ENCODE data around the gene DYNC2H1. TPM values are rescaled to one million over a fixed set of nuclear protein-coding genes. Genes with fewer than 3 reads are reported as not detected.
A peak's percentile ranks its signal among the peaks of the same experiment; 100 is the strongest.

The DYNC2H1 gene
- polyA plus RNA-seq, 4 donors, result 28.9 to 45.7 (median 39.7) TPM

- no peak for DNase-seq (ENCODE audit: low read depth in 4 of 4, low spot score in 3 of 4)
These were observed 339.7 kb downstream of the DYNC2H1 start for GRCh38 chr11:103448966-103449365.

DNA sequence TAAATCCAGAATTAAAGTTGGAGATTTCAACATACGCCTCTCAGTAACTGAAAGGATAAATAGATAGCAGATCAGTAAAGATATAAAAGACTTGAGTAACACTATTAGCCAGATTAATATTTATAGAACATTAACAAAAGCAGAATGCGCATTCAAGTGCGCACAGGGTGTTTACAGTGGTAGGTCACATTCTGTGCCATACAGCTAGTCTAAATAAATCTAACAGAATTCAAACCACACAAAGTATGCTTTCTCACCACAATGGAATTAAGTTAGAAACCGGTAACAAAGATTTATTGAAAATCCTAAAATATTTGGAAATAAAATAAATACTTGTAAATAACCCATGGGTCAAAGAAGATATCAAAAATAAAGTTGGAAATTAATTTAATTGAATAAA lies 341.0 kb downstream of the DYNC2H1 start:
- DNase-seq (ENCODE audit: low read depth in 4 of 4, low spot score in 3 of 4), result no peak

GRCh38 chr11:103453126-103453525 lies 343.9 kb downstream of the DYNC2H1 start:
- DNase-seq (ENCODE audit: low read depth in 4 of 4, low spot score in 3 of 4), result no peak

- DNase-seq (ENCODE audit: low read depth in 4 of 4, low spot score in 3 of 4), result no peak
These were observed 344.9 kb downstream of the DYNC2H1 start for GRCh38 chr11:103453915-103454709.

DNA sequence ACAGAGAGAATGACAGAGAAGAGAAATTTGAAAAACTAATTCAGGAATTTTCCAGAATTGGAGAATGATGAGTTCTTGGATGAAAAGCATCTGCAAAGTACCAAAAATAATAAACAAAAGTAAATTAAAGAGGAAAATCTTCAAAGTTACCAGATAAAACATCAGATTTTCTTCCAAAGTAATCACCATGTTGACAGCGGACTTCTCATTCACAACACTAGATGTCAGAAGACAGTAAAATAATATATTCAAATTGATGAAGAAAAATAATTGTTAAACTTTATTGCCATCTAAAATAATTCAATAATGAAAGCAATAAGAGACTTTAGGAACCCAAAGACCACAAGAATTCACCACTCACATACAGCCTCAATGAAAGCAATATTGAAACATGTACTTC lies 355.2 kb downstream of the DYNC2H1 start:
- DNase-seq (ENCODE audit: low read depth in 4 of 4, low spot score in 3 of 4), result no peak

DNA sequence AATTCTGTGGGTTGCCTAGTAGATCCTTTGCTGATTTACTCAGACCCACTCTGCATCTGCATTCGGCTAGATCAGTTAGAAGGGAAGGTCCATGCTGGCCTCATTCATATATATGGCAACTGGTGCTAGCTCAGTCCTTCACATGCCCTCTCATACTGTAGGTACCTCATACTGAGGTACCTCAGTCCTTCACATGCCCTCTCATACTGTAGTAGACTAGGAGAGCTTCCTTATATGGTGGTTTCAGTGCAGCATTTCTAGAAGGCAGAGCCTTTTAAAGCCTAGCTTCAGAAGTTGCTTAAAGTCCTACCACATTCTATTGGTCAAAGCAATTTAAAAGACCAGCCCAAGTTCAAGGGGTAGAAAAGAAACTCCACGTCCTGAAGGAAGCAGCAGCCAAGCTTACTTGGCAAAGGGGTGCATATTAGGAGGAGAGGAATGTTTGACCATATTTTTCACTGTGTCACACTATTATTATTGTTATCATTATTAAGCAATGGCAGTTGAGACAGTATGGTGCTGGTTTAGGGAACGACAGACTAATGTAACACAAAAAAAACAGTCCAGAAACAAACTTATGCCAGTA lies 356.4 kb downstream of the DYNC2H1 start:
- DNase-seq (ENCODE audit: low read depth in 4 of 4, low spot score in 3 of 4), result no peak

DNA sequence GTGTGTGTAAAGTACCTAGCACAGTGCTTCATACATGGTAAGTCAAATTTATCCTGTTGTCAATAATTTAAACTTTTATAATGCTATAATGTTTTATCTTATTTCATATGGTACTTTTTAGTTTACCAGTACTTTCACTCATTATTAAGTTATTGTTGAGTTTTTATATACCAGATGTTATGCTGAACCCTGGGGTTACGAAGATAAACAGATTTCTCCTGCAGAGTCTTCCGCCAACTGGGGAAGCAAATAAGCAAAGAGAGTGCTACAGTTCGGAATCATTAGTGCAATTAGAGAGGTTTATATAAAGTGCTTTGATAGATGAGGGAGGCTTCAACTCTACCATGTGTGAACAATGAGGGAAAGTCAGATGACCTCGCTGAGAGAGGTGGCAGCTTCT lies 362.3 kb downstream of the DYNC2H1 start:
- DNase-seq (ENCODE audit: low read depth in 4 of 4, low spot score in 3 of 4), result no peak

DNA sequence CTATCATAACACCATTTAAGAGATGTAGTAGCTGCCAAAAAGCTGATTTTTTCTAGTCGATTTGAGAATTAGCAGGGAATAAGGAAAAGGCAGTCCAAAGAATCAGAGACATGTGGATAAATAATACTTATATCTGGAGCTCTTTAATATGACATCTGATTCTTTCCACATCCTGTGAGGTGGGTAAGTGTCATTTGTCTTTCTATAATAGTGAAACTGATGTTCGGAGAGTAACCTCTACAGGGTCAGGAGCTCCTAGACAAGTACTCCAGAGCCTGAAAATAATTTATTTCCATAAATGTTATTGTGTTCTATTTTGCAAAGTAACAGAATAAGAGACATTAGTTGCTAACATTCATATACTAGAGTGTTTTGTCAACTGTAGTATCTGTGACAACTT lies 367.6 kb downstream of the DYNC2H1 start:
- DNase-seq (ENCODE audit: low read depth in 4 of 4, low spot score in 3 of 4), result no peak

- peak in 2 of 4 donors; percentile 1 to 17 for DNase-seq (ENCODE audit: low read depth in 4 of 4, low spot score in 3 of 4)
These were observed 371.2 kb downstream of the DYNC2H1 start for GRCh38 chr11:103480421-103480820.

DNA sequence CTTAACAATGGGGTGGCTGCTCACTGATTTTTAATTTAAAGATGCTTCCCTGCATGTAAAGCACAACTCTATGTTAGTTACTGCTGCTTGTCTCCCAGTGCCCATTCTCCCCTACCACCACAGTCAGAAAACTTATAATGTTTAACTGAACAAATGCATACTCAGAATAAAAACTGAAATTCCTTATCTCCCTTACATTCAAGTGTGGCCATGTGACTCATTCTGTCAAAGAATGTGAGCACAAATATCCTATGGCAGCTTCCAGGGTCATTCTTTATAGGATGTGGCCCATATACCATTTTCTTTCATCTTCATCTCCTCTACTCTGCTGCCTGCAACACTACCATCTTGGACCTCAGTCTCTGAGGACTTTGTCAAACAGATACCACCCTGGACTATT lies 374.8 kb downstream of the DYNC2H1 start:
- no peak for DNase-seq (ENCODE audit: low read depth in 4 of 4, low spot score in 3 of 4)

DNA sequence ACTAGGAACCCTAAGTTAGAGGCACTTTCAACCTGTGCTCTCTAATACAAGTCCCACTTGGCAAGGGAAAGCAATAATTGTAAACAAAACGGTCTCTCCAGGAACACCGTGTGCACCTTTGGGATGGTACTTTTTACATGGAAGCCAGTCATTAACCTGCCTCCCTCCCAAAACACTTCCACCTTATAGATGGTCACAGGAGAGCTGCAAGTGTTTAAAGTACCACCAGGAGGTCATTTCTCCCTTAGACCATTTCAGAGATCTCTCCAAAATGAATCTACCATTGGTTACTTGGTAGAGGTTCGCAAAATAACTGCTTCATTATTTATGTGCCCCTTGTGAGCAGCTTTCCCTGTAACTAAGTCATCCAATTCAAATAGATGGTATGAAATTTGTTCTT lies 375.3 kb downstream of the DYNC2H1 start:
- no peak for DNase-seq (ENCODE audit: low read depth in 4 of 4, low spot score in 3 of 4)

DNA sequence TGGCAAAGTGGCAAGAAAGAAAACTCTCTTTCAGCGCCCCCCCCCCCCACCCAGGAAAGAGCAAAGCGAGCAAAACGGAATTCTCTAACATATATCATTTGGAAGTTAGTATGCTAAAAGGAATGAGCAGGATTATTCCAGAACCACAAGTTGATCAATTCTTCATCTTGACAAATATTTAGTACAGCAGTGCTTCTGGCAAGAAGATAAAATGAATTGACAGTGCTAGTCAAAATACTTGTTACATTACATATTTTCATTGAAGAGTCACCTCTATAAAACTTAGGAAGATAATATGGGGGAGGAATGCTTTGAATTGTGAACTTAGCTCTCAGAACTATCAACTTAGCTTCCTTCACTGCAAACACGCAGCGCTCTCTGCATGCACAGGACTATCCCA lies 377.4 kb downstream of the DYNC2H1 start:
- DNase-seq (ENCODE audit: low read depth in 4 of 4, low spot score in 3 of 4), result no peak

- DNase-seq (ENCODE audit: low read depth in 4 of 4, low spot score in 3 of 4), result no peak
These were observed 377.9 kb downstream of the DYNC2H1 start for GRCh38 chr11:103487113-103487512.

DNA sequence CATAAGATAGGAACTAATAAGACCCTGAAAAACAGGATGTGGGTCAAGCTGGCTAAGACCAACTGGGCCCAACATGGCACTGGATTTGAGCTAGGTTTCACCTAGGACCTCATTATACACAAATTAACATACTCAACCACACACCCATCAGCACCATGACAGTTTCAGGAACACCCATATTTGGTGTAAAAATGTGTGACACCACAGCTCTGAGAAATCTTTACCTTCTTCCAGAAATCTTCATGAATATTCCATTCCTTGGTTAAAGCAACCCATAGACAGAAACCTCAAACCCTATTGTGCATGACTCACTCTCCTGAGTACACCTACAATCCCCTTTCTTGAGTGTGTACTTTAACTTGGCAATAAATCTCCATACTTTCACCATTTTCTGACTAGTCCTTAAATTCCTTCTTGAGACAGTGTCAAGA lies 378.8 kb downstream of the DYNC2H1 start:
- no peak for DNase-seq (ENCODE audit: low read depth in 4 of 4, low spot score in 3 of 4)

GRCh38 chr11:103488579-103488978 lies 379.4 kb downstream of the DYNC2H1 start:
- no peak for DNase-seq (ENCODE audit: low read depth in 4 of 4, low spot score in 3 of 4)

DNA sequence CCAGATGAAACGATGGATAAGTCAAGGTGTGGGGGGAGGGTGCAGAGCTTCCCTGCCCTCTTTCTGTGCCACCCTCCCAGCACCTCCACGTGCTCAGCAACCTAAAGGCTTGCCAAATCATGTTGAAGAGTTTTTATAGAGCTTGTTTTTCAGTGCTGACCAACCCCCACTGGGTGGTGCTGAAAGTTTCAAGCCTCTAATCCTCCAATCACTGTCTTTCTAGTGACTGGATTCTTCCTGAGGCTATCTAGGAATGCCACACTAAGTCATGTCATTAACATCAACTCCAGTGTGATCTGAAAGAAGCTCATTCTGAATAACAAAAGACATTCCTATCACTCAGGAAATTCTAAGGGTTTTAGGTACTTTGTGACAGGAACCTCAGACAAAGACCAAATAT lies 382.6 kb downstream of the DYNC2H1 start:
- no peak for DNase-seq (ENCODE audit: low read depth in 4 of 4, low spot score in 3 of 4)

DNA sequence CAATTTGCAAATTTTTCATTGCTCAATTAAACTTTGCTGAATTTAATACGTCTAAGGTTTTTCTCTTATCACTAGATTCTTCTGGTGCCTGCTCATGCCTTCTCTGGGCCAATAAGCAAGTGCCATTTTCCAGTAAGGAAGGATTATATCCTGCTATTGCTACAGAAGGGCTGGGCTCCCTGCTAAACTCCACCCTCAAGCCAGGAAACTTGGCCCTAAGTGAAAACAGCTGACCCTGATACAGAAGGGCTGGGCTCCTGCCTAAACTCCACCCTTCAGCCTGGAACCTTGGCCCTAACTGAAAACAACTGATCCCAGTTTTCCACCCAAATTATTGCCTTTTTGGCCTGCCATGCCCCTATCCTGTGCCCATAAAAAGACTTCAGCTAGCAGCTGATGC lies 385.3 kb downstream of the DYNC2H1 start:
- DNase-seq (ENCODE audit: low read depth in 4 of 4, low spot score in 3 of 4), result no peak

- DNase-seq (ENCODE audit: low read depth in 4 of 4, low spot score in 3 of 4), result no peak
These were observed 388.0 kb downstream of the DYNC2H1 start for GRCh38 chr11:103497268-103497667.

GRCh38 chr11:103499710-103500340 lies 390.6 kb downstream of the DYNC2H1 start:
- no peak for DNase-seq (ENCODE audit: low read depth in 4 of 4, low spot score in 3 of 4)

DNA sequence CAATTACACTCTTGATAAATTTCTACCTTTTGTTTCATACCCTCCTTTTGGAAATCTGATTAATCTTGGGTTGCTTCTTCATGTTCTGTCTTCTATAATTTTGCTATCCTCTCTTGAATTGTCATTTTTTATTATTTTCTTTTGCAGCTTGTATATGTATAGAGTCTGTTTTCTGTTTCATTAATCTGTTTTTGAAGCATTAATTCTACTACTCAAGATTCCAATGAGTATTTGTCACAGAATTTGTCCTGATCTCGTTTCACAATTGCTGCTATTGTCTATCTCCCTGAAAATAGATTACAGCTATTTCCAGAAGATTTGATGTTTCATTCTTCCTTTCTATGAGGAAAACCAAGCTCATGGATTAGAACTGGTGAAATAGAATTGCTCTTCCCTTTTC lies 406.1 kb downstream of the DYNC2H1 start:
- no peak for DNase-seq (ENCODE audit: low read depth in 4 of 4, low spot score in 3 of 4)

DNA sequence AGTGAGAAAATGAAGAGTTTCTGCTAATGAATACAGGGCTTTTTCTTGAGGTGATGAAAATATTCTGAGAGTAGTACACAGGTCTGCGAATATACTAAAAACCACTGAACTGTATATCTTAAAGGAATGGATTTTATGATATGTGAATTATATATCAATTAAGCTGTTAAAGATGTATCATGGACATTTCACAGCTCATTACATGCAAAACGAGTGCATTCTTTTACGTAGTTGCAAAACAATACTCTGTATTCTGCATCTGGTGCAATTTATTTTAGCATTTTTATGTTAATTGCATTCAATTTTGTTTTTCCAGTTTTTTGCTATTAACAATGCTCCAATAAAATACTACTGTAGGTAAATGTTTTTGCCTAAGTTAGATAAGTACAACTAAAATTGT lies 411.6 kb downstream of the DYNC2H1 start:
- no peak for DNase-seq (ENCODE audit: low read depth in 4 of 4, low spot score in 3 of 4)

DNA sequence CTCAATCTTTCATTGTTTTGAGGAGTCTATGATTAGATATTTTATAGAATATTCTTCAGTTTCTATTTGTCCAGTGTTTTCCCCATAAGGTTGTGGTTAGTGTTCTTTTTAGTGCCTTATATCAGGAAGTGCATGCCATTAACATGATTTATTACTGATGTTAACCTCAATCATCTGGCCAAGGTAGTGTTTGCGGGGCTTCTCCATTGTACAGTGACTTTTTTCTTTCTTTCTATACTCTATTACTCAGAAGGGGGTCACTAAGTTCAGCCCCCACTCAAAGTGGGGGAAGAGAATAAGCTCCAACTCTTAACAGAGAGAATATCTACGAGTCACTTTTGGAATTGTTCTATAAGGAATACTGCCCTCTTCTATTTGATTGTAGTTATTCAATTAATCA lies 415.8 kb downstream of the DYNC2H1 start:
- DNase-seq (ENCODE audit: low read depth in 4 of 4, low spot score in 3 of 4), result no peak

Measured in left renal pelvis (tissue), 4 donors.